HUES64 (cell line): ENCODE measurements around the gene TMEM132D.
A peak's percentile ranks its signal among the peaks of the same experiment; 100 is the strongest.
"Not testable (repeated sequence)": the region's sequence is repeated elsewhere in the genome, so short reads cannot be mapped to it uniquely, and the experiment has no call there.

ENCODE experiments used
- H3K27ac ChIP-seq: 2 replicates; pipeline ENCODE4 v1.7.0; 2013; ENCODE audit warnings: low read depth, low read length, inconsistent platforms
- H3K27me3 ChIP-seq: 2 replicates; pipeline ENCODE4 v1.6.1; 2013; ENCODE audit warnings: mild to moderate bottlenecking, low read length; ENCODE audit not compliant: insufficient read depth
- H3K36me3 ChIP-seq: 2 replicates; pipeline ENCODE4 v1.6.1; 2013; ENCODE audit warnings: mild to moderate bottlenecking, low read length; ENCODE audit not compliant: insufficient read depth
- H3K4me1 ChIP-seq: 2 replicates; pipeline ENCODE4 v1.6.1; 2013; ENCODE audit warnings: mild to moderate bottlenecking, low read length, moderate library complexity; ENCODE audit not compliant: insufficient read depth
- H3K4me3 ChIP-seq: 2 replicates; pipeline ENCODE4 v1.5.1; 2013; ENCODE audit warnings: mild to moderate bottlenecking, low read length, moderate library complexity
- H3K9ac ChIP-seq: 2 replicates; pipeline ENCODE4 v1.6.1; 2013; ENCODE audit warnings: mild to moderate bottlenecking, low read depth, low read length
- H3K9me3 ChIP-seq: 2 replicates; pipeline ENCODE4 v1.6.1; 2013; ENCODE audit warnings: low read depth, low read length; ENCODE audit not compliant: insufficient read depth
- WGBS: fragments of 150-250, 120-280 bp; methylation state at CpG from one replicate; pipeline ENCODE4 v1.1.7; 2013; ENCODE audit warnings: missing lambda C conversion rate; 5-methylcytosine and 5-hydroxymethylcytosine counted together

Gene TMEM132D

GRCh38 chr12:129069886-129070285 lies 833.9 kb downstream of the TMEM132D start:
- WGBS, result 67% methylated on average over 15 of the region's 15 CpGs
- no peak overlapping the region for H3K27ac ChIP-seq
- peaks cover 8% of the 10 kb centered on the region for H3K4me1 ChIP-seq
- H3K9ac ChIP-seq, result no peak overlapping the region
- H3K4me3 ChIP-seq, result no peak overlapping the region
- no peaks in the 10 kb centered on the region for H3K9me3 ChIP-seq
- no peaks in the 10 kb centered on the region; the same call in 1 of the 2 replicates for H3K27me3 ChIP-seq
- no peaks in the 10 kb centered on the region for H3K36me3 ChIP-seq

- H3K36me3 ChIP-seq, result no peaks in the 10 kb centered on the region
- peaks cover 14% of the 10 kb centered on the region for H3K4me1 ChIP-seq
- H3K27ac ChIP-seq, result no peak overlapping the region
- H3K27me3 ChIP-seq, result no peaks in the 10 kb centered on the region; the same call in 1 of the 2 replicates
- WGBS, result 91% methylated on average over 10 of the region's 10 CpGs
- no peaks in the 10 kb centered on the region for H3K9me3 ChIP-seq
- no peak overlapping the region for H3K9ac ChIP-seq
- no peak overlapping the region for H3K4me3 ChIP-seq
Measured at GRCh38 chr12:129068684-129069083, 835.1 kb downstream of the TMEM132D start.

GRCh38 chr12:129067491-129067890 lies 836.3 kb downstream of the TMEM132D start:
- no peak overlapping the region for H3K9ac ChIP-seq
- no peaks in the 10 kb centered on the region for H3K36me3 ChIP-seq
- H3K27ac ChIP-seq, result 0 out of 2 replicates have a peak overlapping the region, but pooled peaks have one; percentile 6
- H3K27me3 ChIP-seq, result no peaks in the 10 kb centered on the region; the same call in 1 of the 2 replicates
- WGBS, result 43% methylated on average over 9 of the region's 9 CpGs
- H3K4me1 ChIP-seq, result peaks cover 14% of the 10 kb centered on the region
- no peaks in the 10 kb centered on the region for H3K9me3 ChIP-seq
- no peak overlapping the region for H3K4me3 ChIP-seq

GRCh38 chr12:129064209-129064855 lies 839.5 kb downstream of the TMEM132D start:
- no peak overlapping the region for H3K9ac ChIP-seq
- WGBS, result 65% methylated on average over 14 of the region's 14 CpGs
- no peak overlapping the region for H3K4me3 ChIP-seq
- H3K9me3 ChIP-seq, result no peaks in the 10 kb centered on the region
- no peaks in the 10 kb centered on the region for H3K36me3 ChIP-seq
- H3K4me1 ChIP-seq, result peaks cover 10% of the 10 kb centered on the region
- H3K27ac ChIP-seq, result no peak overlapping the region
- no peaks in the 10 kb centered on the region; the same call in 1 of the 2 replicates for H3K27me3 ChIP-seq

GRCh38 chr12:129063600-129063999 lies 840.2 kb downstream of the TMEM132D start:
- Histone ChIP-seq H3K9me3 (no peaks in the 10 kb centered on the region), H3K27ac (no peak overlapping the region), H3K9ac (no peak overlapping the region), H3K27me3 (no peaks in the 10 kb centered on the region; the same call in 1 of the 2 replicates), H3K4me1 (peaks cover 10% of the 10 kb centered on the region), H3K4me3 (no peak overlapping the region), H3K36me3 (no peaks in the 10 kb centered on the region)
- WGBS, result 89% methylated on average over 4 of the region's 4 CpGs

- no peaks in the 10 kb centered on the region for H3K36me3 ChIP-seq
- H3K27me3 ChIP-seq, result no peaks in the 10 kb centered on the region
- H3K9ac ChIP-seq, result no peak overlapping the region
- no peak overlapping the region for H3K27ac ChIP-seq
- H3K4me3 ChIP-seq, result no peak overlapping the region
- H3K4me1 ChIP-seq, result no peaks in the 10 kb centered on the region
- H3K9me3 ChIP-seq, result no peaks in the 10 kb centered on the region
- WGBS, result 85% methylated on average over 11 of the region's 11 CpGs
Measured at GRCh38 chr12:129053232-129053631, 850.6 kb downstream of the TMEM132D start.

- no peaks in the 10 kb centered on the region for H3K9me3 ChIP-seq
- H3K27me3 ChIP-seq, result 0 out of 2 replicates have a peak, but pooled peaks cover under 1% of the 10 kb centered on the region
- no peaks in the 10 kb centered on the region for H3K4me1 ChIP-seq
- no peak overlapping the region for H3K4me3 ChIP-seq
- no peaks in the 10 kb centered on the region for H3K36me3 ChIP-seq
- no peak overlapping the region for H3K27ac ChIP-seq
- no peak overlapping the region for H3K9ac ChIP-seq
Measured at GRCh38 chr12:129052373-129052772, 851.5 kb downstream of the TMEM132D start.

- no peaks in the 10 kb centered on the region for H3K4me1 ChIP-seq
- no peaks in the 10 kb centered on the region for H3K36me3 ChIP-seq
- no peaks in the 10 kb centered on the region for H3K9me3 ChIP-seq
- H3K4me3 ChIP-seq, result no peak overlapping the region
- 0 out of 2 replicates have a peak, but pooled peaks cover 5% of the 10 kb centered on the region for H3K27me3 ChIP-seq
- no peak overlapping the region for H3K9ac ChIP-seq
- 20% methylated on average over 1 of the region's 1 CpG for WGBS
- no peak overlapping the region for H3K27ac ChIP-seq
Measured at GRCh38 chr12:129049917-129050316, 853.9 kb downstream of the TMEM132D start.

GRCh38 chr12:129043334-129043733 lies 860.5 kb downstream of the TMEM132D start:
- H3K9me3 ChIP-seq, result peaks cover 14% of the 10 kb centered on the region; the same call in 1 of the 2 replicates
- not testable (repeated sequence) for H3K27me3 ChIP-seq, H3K9ac ChIP-seq, H3K4me1 ChIP-seq, H3K27ac ChIP-seq, H3K4me3 ChIP-seq, H3K36me3 ChIP-seq
- 97% methylated on average over 11 of the region's 11 CpGs for WGBS

GRCh38 chr12:129036135-129036534 lies 867.7 kb downstream of the TMEM132D start:
- H3K4me3 ChIP-seq, result no peak overlapping the region
- WGBS, result 96% methylated on average over 9 of the region's 9 CpGs
- no peaks in the 10 kb centered on the region for H3K36me3 ChIP-seq
- no peaks in the 10 kb centered on the region for H3K4me1 ChIP-seq
- H3K27ac ChIP-seq, result no peak overlapping the region
- no peaks in the 10 kb centered on the region for H3K9me3 ChIP-seq
- no peak overlapping the region for H3K9ac ChIP-seq
- H3K27me3 ChIP-seq, result no peaks in the 10 kb centered on the region

- Histone ChIP-seq H3K4me1 (no peaks in the 10 kb centered on the region), H3K27me3 (no peaks in the 10 kb centered on the region), H3K9ac (no peak overlapping the region), H3K4me3 (no peak overlapping the region), H3K36me3 (no peaks in the 10 kb centered on the region), H3K27ac (no peak overlapping the region), H3K9me3 (no peaks in the 10 kb centered on the region)
- WGBS, result 94% methylated on average over 15 of the region's 15 CpGs
Measured at GRCh38 chr12:129034558-129035289, 869.1 kb downstream of the TMEM132D start.
